GM21515 (cell line): ENCODE measurements around the gene PBX2.
"Not testable (repeated sequence)": the region's sequence is repeated elsewhere in the genome, so short reads cannot be mapped to it uniquely, and the experiment has no call there.

ENCODE experiments used
- ATAC-seq: cut with Tn5 transposase; IDR thresholded peaks from one replicate; pipeline ENCODE4 v1.9.1; 2021; ENCODE audit not compliant: unreplicated experiment

Gene PBX2

DNA sequence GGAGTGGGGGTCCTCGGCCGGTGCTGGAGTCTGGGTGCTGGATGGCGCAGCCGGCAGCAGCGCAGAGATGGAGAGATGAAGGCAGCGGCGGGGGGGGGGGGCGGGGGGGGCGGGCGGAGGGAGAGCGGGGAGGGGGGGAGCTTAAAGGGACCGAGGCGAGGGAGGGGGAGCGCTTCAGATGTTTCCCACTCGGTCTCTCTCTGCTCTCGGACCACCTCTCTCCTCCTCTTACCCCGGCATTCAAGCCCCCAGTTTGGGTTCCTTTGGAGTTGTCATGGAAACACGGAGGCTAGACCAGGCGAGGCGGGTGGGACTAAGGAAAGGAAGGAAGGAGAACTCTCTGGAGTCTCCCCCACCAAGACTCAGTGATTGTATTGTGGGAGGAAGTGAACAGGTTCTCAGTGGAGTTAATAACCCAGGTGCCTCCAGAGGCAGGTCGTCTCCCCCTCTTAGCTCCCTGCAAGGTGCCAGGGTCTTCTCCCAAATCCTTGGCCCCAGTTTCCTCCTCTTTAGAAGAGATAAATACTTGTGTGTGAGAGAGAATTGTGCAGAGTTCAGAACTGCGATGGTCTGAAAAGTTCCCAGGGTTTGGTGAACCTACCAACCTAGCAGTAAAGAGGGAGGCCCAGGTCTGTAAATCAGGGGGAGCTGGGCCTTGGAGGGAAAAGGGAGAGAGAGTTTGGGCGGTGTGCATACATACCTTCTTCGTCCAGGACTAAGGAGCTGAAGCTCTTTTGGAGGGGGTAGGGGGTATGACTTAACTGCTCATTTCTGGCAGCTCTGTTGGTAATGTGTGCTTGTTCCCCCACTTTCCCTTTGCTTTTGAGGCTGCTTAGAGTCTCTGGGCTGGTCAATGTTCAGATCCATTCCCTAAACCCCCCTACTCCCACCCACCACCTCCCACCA is 37.9 kb downstream of the PBX2 start, which contains the start of gene PRRT1:
Gene PRRT1, minus strand, starts transcription at position 77 of the 906 bp plus-strand sequence. CDS start 112 bp downstream, outside the sequence.
- no peak for ATAC-seq

DNA sequence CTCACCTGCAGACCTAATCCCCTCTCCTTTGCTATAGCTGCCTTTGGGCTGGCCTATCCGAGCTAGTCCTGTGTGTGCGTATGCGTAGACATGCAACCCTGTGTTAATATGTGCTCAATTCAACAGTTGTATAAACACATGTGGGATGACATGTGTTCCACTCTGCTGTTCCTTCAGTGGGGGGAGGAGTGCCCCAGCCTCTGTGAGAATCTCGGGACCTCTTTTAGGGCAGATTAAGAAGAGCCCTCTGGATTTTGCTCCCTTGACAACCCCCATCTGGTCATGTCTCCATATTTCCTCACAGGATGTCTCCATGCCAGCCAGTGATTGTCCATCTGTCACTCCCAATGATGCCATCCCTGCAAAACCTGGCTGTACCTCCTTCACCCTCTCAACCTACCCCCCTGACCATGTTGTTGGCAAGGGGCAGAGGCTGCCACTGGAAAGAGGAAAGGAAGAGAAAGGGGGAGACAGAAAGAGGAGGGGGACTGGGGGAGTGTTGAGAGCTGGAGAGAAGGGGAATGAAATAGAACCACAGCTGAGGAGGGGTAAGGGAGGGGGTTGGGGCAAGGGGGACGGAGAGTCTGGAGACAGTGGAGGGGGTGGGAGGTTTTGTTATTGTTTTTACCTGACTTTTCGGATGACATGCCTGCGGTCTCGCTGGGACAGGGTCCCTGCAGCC is 38.7 kb downstream of the PBX2 start:
- no peak for ATAC-seq

DNA sequence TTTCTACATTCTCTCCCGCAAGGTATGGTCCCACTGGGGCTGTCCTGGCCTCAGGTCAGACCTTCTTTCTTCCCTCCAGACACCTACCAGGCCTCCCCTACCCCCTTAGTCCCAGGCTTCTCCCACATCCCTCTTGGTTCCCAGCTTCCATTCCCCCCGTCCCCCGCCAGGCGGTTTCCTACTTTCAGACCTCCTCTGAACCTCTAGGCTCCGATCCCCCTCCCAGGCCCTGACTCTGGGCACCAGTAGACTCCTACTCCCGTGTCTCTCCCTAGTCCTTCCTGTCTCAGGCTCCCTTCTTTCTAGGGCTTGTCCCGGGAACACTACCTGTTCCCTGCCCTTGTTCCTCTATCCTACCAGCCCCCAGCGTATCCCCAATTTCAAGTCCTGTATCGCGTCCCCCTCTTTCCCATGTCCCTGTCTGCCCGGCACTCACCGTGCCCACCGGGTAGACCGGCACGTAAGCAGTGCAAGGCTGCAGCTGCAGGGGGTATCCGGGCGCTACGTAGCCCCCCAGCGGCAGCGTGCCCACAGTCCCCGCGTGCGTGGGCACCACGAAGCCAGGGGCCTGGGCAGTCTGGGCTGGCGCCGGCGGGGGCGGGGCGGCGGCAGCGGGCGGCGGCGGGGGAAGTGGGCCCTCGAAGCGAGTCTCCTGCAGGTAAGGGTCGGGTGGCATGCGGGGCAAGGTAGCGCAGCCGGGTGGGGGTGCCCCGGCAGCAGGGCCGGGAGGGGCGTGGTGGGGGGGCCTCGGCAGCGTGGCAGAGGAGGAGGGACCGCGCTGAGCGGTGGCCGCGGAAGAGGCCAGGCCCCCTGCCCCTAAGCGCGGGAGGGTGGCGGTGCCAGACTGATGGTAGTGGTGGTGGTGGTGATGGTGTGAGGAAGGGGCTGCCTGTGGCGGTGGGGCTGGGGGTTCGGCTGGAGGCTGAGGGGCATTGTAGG is 39.8 kb downstream of the PBX2 start:
- no peak for ATAC-seq

DNA sequence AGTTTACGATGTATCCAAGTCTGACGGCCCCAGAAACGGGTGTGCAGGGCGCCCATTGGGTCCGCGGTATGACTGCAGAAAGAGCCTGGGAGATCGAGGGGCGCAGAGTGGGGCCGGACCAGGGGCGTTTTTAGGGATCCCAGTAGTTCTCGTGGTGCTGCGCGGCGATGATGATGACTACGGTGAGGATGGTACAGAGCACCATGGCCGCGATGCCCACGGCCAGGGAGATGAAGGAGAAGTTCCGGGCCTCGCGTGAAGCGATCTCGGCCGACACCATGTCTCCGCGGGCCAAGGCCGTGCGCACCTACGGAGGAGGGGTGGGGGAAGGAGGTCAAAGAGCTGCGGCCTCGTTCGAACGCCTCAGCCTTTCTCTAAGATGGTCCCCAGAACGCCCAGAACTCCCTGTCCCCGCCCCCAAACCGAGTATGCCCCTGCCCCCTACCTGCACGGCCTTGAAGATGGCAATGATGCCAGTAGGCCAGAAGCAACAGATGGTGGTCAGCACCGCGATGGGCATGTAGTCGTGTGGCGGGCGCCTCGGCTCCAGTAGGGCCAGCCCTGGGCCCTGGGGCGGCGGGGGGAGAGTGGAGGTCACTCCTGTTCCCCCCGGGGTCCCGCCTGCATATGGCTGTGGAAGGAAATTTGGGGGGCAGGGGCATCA is 40.8 kb downstream of the PBX2 start:
- ATAC-seq = no peak

DNA sequence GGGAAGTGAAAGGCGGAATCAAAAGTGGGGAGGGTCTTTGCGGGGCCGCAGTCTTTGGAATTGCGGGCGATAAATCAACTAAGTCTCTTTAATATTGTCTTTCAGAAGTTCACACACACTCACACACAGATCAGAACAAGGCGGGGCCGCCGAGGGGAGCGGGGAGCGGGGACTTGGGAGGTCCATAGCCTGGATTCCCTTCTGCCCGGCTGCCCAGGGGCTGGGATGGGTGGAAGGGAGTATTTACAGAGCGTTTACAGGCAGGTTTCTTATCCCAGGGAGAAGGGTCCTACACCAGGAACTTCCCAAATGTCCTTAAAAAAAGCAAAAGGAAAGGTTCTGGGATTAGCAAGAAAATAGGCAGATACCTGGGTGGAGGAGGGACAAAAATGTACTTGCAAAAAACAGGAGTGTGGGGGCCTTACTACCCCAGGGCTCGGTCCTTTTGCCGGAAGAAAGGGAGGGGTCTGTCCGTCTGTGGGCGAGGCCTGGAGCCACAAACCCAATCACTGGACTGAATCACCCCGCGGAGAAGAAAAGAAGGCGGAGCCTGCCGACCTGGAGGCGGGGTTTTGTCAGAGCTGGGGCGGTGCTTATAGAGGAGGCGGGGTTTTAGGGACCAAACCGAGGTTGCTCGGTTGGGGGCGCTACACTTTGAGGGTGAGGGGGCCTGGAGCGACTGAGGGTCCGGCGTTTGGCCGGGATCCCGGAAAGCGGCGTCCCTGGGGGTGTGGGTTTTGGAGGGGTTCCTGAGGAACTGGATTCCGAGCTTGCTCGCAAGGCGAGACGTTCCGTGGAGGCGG is 41.5 kb downstream of the PBX2 start:
- no peak for ATAC-seq

DNA sequence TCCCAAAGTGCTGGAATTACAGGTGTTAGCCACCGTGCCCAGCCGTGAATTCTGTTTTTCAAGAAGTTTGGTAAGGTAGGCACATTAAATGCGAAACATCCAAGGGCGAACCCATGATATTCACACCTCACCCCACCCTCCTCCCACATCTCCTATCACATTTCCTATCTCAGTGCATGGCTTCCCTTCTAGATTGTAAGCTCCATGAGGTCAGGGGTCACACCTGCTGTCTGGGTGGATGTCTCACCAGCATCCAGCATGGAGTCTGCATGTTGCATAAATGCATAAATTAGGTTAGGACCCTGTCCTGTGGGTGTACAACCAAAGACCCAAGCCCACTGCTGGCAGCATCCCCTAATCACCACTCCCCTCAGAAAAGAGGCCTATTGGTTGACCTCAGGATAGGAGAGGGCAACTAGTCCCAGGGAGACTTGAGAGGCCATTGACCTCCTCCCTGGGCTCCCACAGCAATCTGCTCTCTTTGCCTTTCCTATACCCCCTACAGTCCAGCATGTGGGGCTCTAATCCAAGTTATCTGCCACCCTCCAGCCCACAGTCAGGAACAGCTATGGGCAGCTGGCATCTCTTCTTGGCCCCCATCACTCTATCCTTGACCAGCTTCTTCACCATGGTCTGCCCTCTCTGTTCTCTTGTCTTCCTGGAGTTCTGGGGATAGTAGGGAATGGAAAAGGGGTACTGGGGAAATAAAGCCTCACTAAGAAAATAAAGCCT is 42.4 kb downstream of the PBX2 start:
- ATAC-seq = no peak

DNA sequence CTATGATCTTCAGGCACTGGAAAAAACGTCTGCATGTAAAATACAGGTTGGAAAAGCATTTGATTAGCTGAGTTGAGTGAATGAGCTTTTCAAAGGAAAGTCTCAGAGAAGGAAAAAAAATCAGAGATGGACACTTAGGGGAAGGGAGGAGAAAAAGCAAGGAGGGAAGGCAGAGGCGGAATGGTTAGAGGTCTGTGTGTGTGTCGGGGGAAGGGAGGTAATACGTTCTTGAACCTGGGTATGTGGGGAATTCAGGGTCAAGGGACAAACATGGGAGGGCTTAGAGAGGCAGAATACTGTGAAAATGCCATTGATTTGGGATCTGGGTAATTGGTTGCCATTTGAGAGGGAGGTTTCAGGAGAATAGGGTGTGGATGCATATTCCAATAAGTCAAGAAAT is 43.3 kb downstream of the PBX2 start:
- no peak for ATAC-seq

DNA sequence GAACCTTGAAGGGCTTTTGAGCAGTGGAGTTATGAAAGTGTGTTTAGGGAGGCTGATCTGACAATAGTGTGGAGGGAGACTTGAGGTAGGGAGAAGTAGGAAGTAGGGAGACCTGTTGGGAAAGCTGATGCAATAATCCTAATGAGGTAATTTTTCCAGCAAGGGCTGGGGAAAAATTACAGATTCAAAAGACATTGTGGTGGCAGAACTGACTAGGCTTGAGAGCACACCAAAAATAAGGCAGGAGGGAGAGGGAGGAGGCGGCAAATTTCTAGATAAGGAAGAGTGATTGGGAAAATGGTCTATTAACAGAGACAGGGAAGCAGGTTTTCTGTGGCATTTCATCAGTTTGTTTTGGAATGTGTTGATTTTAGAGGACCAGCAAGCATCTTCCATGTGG is 43.7 kb downstream of the PBX2 start:
- no peak for ATAC-seq

DNA sequence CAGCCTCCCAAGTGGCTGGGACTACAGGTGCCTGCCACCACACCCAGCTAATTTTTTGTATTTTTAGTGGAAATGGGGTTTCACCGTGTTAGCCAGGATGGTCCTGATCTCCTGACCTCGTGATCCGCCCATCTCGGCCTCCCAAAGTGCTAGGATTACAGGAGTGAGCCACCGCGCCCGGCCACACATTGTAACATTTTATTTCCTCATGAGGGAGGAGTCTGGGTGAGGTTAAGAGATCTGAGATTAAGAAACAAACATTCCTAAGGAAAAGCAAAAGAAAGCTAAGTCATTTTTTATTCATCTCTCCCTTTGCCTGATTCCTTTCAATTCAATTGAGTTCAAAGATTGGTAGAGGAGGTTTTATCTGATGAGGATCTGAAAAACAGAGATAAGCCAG is 45.8 kb downstream of the PBX2 start:
- not testable (repeated sequence) for ATAC-seq

DNA sequence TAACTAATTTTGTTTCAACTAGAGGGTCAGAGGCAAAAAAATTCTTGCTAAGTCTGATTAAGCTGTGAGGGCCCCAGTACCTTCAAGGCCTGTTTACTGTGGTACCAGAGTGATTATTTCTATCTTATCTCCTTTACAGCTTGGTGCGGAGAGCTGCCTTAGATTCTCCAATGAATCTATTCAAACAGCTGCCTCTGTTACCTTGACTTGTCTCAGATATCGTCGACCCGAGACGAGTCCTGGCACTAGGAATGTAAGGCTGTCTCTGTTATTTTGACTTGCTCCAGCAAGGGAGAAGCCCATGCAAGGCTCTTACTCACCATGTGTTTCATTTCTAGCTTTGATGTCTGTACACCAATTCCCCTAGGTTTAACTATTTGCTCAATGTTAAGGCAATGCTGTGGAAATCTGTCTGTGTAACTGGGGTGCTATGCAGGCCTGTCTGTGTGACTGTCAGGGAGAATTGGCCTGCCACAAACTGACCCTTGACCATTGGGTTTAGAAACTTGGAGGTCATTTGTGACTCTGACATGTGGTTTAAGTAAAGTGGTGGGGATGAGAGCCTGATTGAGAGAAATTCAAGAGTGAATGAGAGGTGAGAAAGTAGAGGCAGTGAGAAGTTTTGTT is 49.5 kb downstream of the PBX2 start:
- ATAC-seq = no peak

DNA sequence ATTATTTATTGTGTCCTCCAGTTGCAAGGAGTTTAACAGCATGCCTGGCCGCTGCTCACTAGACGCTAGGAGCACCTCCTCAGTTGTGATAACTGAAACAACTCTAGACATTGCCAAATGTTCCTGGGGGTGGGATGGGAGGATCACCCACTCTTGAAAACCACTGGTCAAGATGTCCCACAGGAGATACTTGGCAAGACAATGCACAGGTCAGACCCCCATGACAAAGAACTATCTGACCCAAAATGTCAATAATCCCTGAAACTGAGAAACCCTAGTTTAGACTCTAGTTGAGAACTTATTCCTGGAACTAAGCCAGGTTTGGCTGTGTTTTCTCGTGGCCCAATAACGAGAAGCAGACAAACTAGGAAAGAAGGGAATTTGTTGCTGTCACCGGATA is 50.4 kb downstream of the PBX2 start:
- no peak for ATAC-seq

DNA sequence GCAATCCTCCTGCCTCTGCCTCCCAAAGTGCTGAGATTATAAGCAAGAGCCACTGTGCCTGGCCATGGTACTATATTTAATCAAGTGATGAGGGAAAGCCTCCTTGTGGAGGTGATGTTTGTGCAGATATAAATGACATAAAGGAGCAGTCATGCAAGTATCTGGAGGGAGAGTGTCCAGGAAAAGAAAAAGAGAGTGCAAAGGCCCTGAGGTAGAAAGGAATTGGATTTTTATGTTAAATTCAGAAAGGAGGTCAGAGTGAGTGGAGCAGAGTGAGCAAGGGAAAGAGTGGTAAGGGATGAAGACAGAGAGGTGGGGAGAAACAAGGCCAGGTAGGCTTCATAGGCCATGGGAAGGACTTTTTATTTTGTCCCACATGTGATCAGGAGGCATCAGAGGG is 52.5 kb downstream of the PBX2 start:
- no peak for ATAC-seq
